Measurements from ENCODE around the gene FEM1A. TPM values are rescaled to one million over a fixed set of nuclear protein-coding genes. Genes with fewer than 3 reads are reported as not detected.

The FEM1A gene
- total RNA-seq, 1 experiment from 2014 or later = 13.4 TPM

DNA sequence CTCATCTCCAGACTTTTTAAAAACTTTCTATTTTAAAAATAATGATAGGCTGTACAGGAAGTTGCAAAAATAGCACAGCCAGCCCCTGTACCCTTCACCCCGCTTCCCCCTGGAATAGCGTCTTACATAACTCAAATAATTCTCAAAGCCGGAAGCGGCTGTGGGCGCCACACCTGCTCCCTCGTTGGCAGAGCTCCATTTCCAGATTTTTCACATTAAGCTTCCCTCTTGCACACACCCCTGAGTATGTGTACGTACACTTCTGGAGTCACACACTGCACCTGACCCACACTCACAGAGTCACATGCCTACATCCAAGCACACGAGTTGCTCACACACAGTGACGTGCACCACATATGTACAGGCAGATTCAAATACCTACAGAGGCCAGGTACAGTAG lies 42.9 kb upstream of the FEM1A start:
- DNase-seq (ENCODE audit: low read depth, low spot score) (no peak), ATAC-seq (no peak)
- in situ Hi-C loops (cut with HindIII; ENCODE audit: low pct_unique_long_range_greater_than_20kb, low sequenced_read_pairs) (no loop called here), intact Hi-C loops (cut with micrococcal nuclease; ENCODE audit: unreplicated experiment) (no loop called here)
- no peaks in the 10 kb centered on the region for H3K27me3 ChIP-seq (ENCODE audit: control insufficient read depth, insufficient read depth, low read length)
- POLR2A ChIA-PET = no interaction called here
- TF ChIP-seq SIN3A (IDR thresholded peaks at IDR 0.05; ENCODE audit: borderline replicate concordance, insufficient read depth, low read depth, low read length) (no peak), POLR2AphosphoS5 (IDR thresholded peaks at IDR 0.05; ENCODE audit: low read depth, low read length) (no peak), CTCF (IDR thresholded peaks at IDR 0.05) (no peak), TCF7L2 (IDR thresholded peaks at IDR 0.05; ENCODE audit: low read depth, low read length) (no peak)
- TF ChIP-seq, protein P1, sequence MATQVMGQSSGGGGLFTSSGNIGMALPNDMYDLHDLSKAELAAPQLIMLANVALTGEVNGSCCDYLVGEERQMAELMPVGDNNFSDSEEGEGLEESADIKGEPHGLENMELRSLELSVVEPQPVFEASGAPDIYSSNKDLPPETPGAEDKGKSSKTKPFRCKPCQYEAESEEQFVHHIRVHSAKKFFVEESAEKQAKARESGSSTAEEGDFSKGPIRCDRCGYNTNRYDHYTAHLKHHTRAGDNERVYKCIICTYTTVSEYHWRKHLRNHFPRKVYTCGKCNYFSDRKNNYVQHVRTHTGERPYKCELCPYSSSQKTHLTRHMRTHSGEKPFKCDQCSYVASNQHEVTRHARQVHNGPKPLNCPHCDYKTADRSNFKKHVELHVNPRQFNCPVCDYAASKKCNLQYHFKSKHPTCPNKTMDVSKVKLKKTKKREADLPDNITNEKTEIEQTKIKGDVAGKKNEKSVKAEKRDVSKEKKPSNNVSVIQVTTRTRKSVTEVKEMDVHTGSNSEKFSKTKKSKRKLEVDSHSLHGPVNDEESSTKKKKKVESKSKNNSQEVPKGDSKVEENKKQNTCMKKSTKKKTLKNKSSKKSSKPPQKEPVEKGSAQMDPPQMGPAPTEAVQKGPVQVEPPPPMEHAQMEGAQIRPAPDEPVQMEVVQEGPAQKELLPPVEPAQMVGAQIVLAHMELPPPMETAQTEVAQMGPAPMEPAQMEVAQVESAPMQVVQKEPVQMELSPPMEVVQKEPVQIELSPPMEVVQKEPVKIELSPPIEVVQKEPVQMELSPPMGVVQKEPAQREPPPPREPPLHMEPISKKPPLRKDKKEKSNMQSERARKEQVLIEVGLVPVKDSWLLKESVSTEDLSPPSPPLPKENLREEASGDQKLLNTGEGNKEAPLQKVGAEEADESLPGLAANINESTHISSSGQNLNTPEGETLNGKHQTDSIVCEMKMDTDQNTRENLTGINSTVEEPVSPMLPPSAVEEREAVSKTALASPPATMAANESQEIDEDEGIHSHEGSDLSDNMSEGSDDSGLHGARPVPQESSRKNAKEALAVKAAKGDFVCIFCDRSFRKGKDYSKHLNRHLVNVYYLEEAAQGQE (IDR thresholded peaks at IDR 0.05; ENCODE audit: insufficient read depth in 1 of 2, low read depth in 2 of 2, low read length in 1 of 2) = no peak
- CTCF ChIA-PET = no interaction called here
- no peak overlapping the region for H3K4me3 ChIP-seq (ENCODE audit: low read depth in 2 of 2, low read length in 2 of 2)
- H3K36me3 ChIP-seq (ENCODE audit: control insufficient read depth, insufficient read depth, low read length) = no peaks in the 10 kb centered on the region
- H3K9me3 ChIP-seq (ENCODE audit: control insufficient read depth, insufficient read depth, low read depth, low read length) = no peaks in the 10 kb centered on the region
- no peak overlapping the region for H3K27ac ChIP-seq (ENCODE audit: low read length)
- no peaks in the 10 kb centered on the region for H3K4me1 ChIP-seq (ENCODE audit: control insufficient read depth, insufficient read depth, low read length)
- BruUV-seq (replicated peaks) = no TSS peak

- Histone ChIP-seq H3K27ac (ENCODE audit: low read length) (no peak overlapping the region), H3K9me3 (ENCODE audit: control insufficient read depth, insufficient read depth, low read depth, low read length) (no peaks in the 10 kb centered on the region), H3K36me3 (ENCODE audit: control insufficient read depth, insufficient read depth, low read length) (no peaks in the 10 kb centered on the region), H3K27me3 (ENCODE audit: control insufficient read depth, insufficient read depth, low read length) (no peaks in the 10 kb centered on the region), H3K4me3 (ENCODE audit: low read depth in 2 of 2, low read length in 2 of 2) (no peak overlapping the region), H3K4me1 (ENCODE audit: control insufficient read depth, insufficient read depth, low read length) (no peaks in the 10 kb centered on the region)
- TF ChIP-seq SIN3A (IDR thresholded peaks at IDR 0.05; ENCODE audit: borderline replicate concordance, insufficient read depth, low read depth, low read length) (no peak), CTCF (IDR thresholded peaks at IDR 0.05) (no peak), TCF7L2 (IDR thresholded peaks at IDR 0.05; ENCODE audit: low read depth, low read length) (no peak), POLR2AphosphoS5 (IDR thresholded peaks at IDR 0.05; ENCODE audit: low read depth, low read length) (no peak)
- TF ChIP-seq, protein P1 (IDR thresholded peaks at IDR 0.05; ENCODE audit: insufficient read depth in 1 of 2, low read depth in 2 of 2, low read length in 1 of 2) = no peak
- DNase-seq (ENCODE audit: low read depth, low spot score) (no peak), ATAC-seq (peak; percentile 48; the same call in 1 of the 2 replicates)
- no TSS peak for BruUV-seq (replicated peaks)
- intact Hi-C loops (cut with micrococcal nuclease; ENCODE audit: unreplicated experiment) (no loop called here), in situ Hi-C loops (cut with HindIII; ENCODE audit: low pct_unique_long_range_greater_than_20kb, low sequenced_read_pairs) (no loop called here)
- POLR2A ChIA-PET = no interaction called here
- CTCF ChIA-PET = no interaction called here
Measured at GRCh38 chr19:4749870-4750590, 41.5 kb upstream of the FEM1A start.
